T-helper 9 cell (primary cell): ENCODE results near the gene N4BP2.

Experiments
- DNase-seq: peaks from one replicate; pipeline ENCODE4 v3.0.0-alpha.2; 2020

The N4BP2 gene

GRCh38 chr4:40164459-40164858, 107.8 kb downstream of the N4BP2 start:
- no peak for DNase-seq

- DNase-seq = no peak
Measured at GRCh38 chr4:40165916-40166315, 109.3 kb downstream of the N4BP2 start.

GRCh38 chr4:40168070-40168469, 111.4 kb downstream of the N4BP2 start:
- no peak for DNase-seq

- no peak for DNase-seq
Measured at GRCh38 chr4:40170588-40170987, 113.9 kb downstream of the N4BP2 start.

- no peak for DNase-seq
Measured at GRCh38 chr4:40173470-40173875, 116.8 kb downstream of the N4BP2 start.

- DNase-seq = no peak
Measured at GRCh38 chr4:40176602-40177001, 120.0 kb downstream of the N4BP2 start.

- DNase-seq = no peak
Measured at GRCh38 chr4:40177591-40177990, 120.9 kb downstream of the N4BP2 start.

- DNase-seq = no peak
Measured at GRCh38 chr4:40178672-40179071, 122.0 kb downstream of the N4BP2 start.

- DNase-seq = no peak
Measured at GRCh38 chr4:40179360-40179759, 122.7 kb downstream of the N4BP2 start.

GRCh38 chr4:40180356-40180755, 123.7 kb downstream of the N4BP2 start:
- DNase-seq = no peak

GRCh38 chr4:40182001-40182400, 125.4 kb downstream of the N4BP2 start:
- DNase-seq = no peak

GRCh38 chr4:40182954-40183353, 126.3 kb downstream of the N4BP2 start:
- DNase-seq = no peak

- DNase-seq = no peak
Measured at GRCh38 chr4:40183615-40184411, 127.2 kb downstream of the N4BP2 start.

- no peak for DNase-seq
Measured at GRCh38 chr4:40185830-40186664, 129.4 kb downstream of the N4BP2 start.

GRCh38 chr4:40186665-40187014, 130.0 kb downstream of the N4BP2 start:
- no peak for DNase-seq

GRCh38 chr4:40187386-40187906, 130.8 kb downstream of the N4BP2 start:
- DNase-seq = no peak

GRCh38 chr4:40190019-40190418, 133.4 kb downstream of the N4BP2 start:
- DNase-seq = no peak

GRCh38 chr4:40190465-40190864, 133.8 kb downstream of the N4BP2 start:
- DNase-seq = no peak

- no peak for DNase-seq
Measured at GRCh38 chr4:40190880-40191815, 134.5 kb downstream of the N4BP2 start.

- DNase-seq = no peak
Measured at GRCh38 chr4:40192114-40193015, 135.7 kb downstream of the N4BP2 start.

GRCh38 chr4:40193016-40193571, 136.4 kb downstream of the N4BP2 start:
- DNase-seq = no peak
